ENCODE results near the gene MEGF6. TPM values are rescaled to one million over a fixed set of nuclear protein-coding genes. Genes with fewer than 3 reads are reported as not detected.

Gene MEGF6
- total RNA-seq, 2 donors from 2014 or later = 83.0 to 103 TPM

- WGBS, 2 experiments (ENCODE audit: insufficient coverage in 1 of 2, insufficient read length in 1 of 2) = 80 to 93% methylated on average over 2 to 8 of the region's 8 CpGs
- H3K27ac Mint-ChIP-seq = no peak overlapping the region
- H3K4me3 Mint-ChIP-seq = no peak overlapping the region
These were observed 48.6 kb downstream of the MEGF6 start for GRCh38 chr1:3562712-3563111.

GRCh38 chr1:3561702-3562101 lies 49.6 kb downstream of the MEGF6 start:
- Mint-ChIP-seq H3K27ac (no peak overlapping the region), H3K36me3 (ENCODE audit: low read depth) (no peaks in the 10 kb centered on the region), H3K9me3 (no peaks in the 10 kb centered on the region), H3K4me1 (no peaks in the 10 kb centered on the region), H3K27me3 (ENCODE audit: insufficient read depth) (no peaks in the 10 kb centered on the region), H3K4me3 (no peak overlapping the region)
- Histone ChIP-seq H3K36me3 (ENCODE audit: control insufficient read depth, insufficient read depth, low read length) (no peaks in the 10 kb centered on the region), H3K9ac (ENCODE audit: extremely low read depth, low read length, poor library complexity, severe bottlenecking) (no peak overlapping the region), H3K27ac (ENCODE audit: low read depth, low read length) (no peak overlapping the region), H3K4me1 (ENCODE audit: control insufficient read depth, insufficient read depth, low read length) (no peaks in the 10 kb centered on the region), H3K27me3 (ENCODE audit: control insufficient read depth, insufficient read depth, low read length, poor library complexity, severe bottlenecking) (no peaks in the 10 kb centered on the region), H3K4me3 (ENCODE audit: low read length) (no peak overlapping the region), H3K9me3 (ENCODE audit: control insufficient read depth, low read length) (no peaks in the 10 kb centered on the region)
- TF ChIP-seq, protein P1, sequence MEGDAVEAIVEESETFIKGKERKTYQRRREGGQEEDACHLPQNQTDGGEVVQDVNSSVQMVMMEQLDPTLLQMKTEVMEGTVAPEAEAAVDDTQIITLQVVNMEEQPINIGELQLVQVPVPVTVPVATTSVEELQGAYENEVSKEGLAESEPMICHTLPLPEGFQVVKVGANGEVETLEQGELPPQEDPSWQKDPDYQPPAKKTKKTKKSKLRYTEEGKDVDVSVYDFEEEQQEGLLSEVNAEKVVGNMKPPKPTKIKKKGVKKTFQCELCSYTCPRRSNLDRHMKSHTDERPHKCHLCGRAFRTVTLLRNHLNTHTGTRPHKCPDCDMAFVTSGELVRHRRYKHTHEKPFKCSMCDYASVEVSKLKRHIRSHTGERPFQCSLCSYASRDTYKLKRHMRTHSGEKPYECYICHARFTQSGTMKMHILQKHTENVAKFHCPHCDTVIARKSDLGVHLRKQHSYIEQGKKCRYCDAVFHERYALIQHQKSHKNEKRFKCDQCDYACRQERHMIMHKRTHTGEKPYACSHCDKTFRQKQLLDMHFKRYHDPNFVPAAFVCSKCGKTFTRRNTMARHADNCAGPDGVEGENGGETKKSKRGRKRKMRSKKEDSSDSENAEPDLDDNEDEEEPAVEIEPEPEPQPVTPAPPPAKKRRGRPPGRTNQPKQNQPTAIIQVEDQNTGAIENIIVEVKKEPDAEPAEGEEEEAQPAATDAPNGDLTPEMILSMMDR (conservative IDR thresholded peaks at IDR 0.05) = no peak
- no peak for DNase-seq
- WGBS, 2 experiments (ENCODE audit: insufficient coverage in 1 of 2, insufficient read length in 1 of 2) = 59 to 87% methylated on average over 2 to 13 of the region's 13 CpGs

More at GRCh38 chr1:3562712-3563111, 48.6 kb downstream of the MEGF6 start:
- TF ChIP-seq, protein P1 (conservative IDR thresholded peaks at IDR 0.05) = no peak
- no peak overlapping the region for H3K9ac ChIP-seq (ENCODE audit: extremely low read depth, low read length, poor library complexity, severe bottlenecking)
- H3K36me3 ChIP-seq (ENCODE audit: control insufficient read depth, insufficient read depth, low read length) = no peaks in the 10 kb centered on the region
- no peak overlapping the region for H3K4me3 ChIP-seq (ENCODE audit: low read length)
- H3K27me3 ChIP-seq (ENCODE audit: control insufficient read depth, insufficient read depth, low read length, poor library complexity, severe bottlenecking) = no peaks in the 10 kb centered on the region
- H3K36me3 Mint-ChIP-seq (ENCODE audit: low read depth) = no peaks in the 10 kb centered on the region
- DNase-seq = no peak
- H3K27ac ChIP-seq (ENCODE audit: low read depth, low read length) = no peak overlapping the region
- H3K4me1 Mint-ChIP-seq = no peaks in the 10 kb centered on the region
- no peaks in the 10 kb centered on the region for H3K9me3 ChIP-seq (ENCODE audit: control insufficient read depth, low read length)
- H3K27me3 Mint-ChIP-seq (ENCODE audit: insufficient read depth) = no peaks in the 10 kb centered on the region
- no peaks in the 10 kb centered on the region for H3K4me1 ChIP-seq (ENCODE audit: control insufficient read depth, insufficient read depth, low read length)
- no peaks in the 10 kb centered on the region for H3K9me3 Mint-ChIP-seq

DNA sequence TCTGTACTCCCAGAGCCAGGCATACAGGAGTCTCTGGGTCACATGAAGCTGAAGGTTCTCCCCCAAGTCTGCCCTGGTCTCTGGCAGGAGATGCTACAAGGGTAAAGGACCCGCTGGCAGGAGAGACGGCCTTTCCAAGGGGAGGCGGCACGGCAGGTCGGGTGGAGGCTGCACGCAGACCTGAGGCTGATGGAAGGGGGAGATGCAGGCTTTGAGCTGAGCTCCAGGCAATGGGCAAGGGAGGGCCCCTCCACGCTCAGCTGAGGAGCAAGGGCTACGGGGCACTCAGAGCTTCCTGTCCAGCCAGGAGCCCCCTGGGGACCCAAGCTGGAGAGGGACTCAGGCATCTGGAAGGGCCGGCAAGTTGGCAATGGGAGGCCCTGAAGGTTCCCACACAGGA lies 50.3 kb downstream of the MEGF6 start:
- Histone ChIP-seq H3K36me3 (ENCODE audit: control insufficient read depth, insufficient read depth, low read length) (no peaks in the 10 kb centered on the region), H3K4me1 (ENCODE audit: control insufficient read depth, insufficient read depth, low read length) (no peaks in the 10 kb centered on the region), H3K27me3 (ENCODE audit: control insufficient read depth, insufficient read depth, low read length, poor library complexity, severe bottlenecking) (no peaks in the 10 kb centered on the region), H3K27ac (ENCODE audit: low read depth, low read length) (no peak overlapping the region), H3K9me3 (ENCODE audit: control insufficient read depth, low read length) (no peaks in the 10 kb centered on the region), H3K4me3 (ENCODE audit: low read length) (no peak overlapping the region), H3K9ac (ENCODE audit: extremely low read depth, low read length, poor library complexity, severe bottlenecking) (no peak overlapping the region)
- Mint-ChIP-seq H3K27ac (no peak overlapping the region), H3K4me1 (no peaks in the 10 kb centered on the region), H3K9me3 (no peaks in the 10 kb centered on the region), H3K27me3 (ENCODE audit: insufficient read depth) (no peaks in the 10 kb centered on the region), H3K36me3 (ENCODE audit: low read depth) (no peaks in the 10 kb centered on the region), H3K4me3 (no peak overlapping the region)
- no peak for DNase-seq
- TF ChIP-seq, protein P1 (conservative IDR thresholded peaks at IDR 0.05) = no peak
- 90 to 97% methylated on average over 2 to 9 of the region's 9 CpGs for WGBS, 2 experiments (ENCODE audit: insufficient coverage in 1 of 2, insufficient read length in 1 of 2)
